GM12878 (cell line): Measurements from ENCODE around the gene SNAP47. TPM values are rescaled to one million over a fixed set of nuclear protein-coding genes. Genes with fewer than 3 reads are reported as not detected.
A peak's percentile ranks its signal among the peaks of the same experiment; 100 is the strongest.

Experiments
- ATAC-seq: fragments of 200-7000 bp; cut with Tn5 transposase; 3 replicates; pipeline ENCODE4 v1.9.1; 2020; ENCODE audit warnings: mild to moderate bottlenecking, moderate library complexity
- BruUV-seq: library from RNA; stranded (reverse); fragments of 400-500 nt; replicated peaks from 2 replicates; lab custom pipeline; 2021; lab: Mats Ljungman, UMichigan
- CTCF ChIA-PET: fragments of 300-600 bp; sonication (Branson Sonifier 250); formaldehyde crosslinking; extraction: SDS; loops from one replicate; lab custom pipeline; 2021; ENCODE audit warnings: inconsistent platforms; lab: Yijun Ruan, JAX
- POLR2A ChIA-PET: fragments of 350-600 bp; formaldehyde crosslinking; extraction: SDS; loops from one replicate; lab custom pipeline; 2021; ENCODE audit warnings: inconsistent platforms; lab: Charles Lee
- RAD21 ChIA-PET: fragments of 300-600 bp; sonication (Branson Sonifier 250); formaldehyde crosslinking; loops from one replicate; lab custom pipeline; 2023; ENCODE audit warnings: antibody characterized with exemption; ENCODE audit not compliant: unreplicated experiment; lab: Charles Lee
- SMC1A ChIA-PET: fragments of 300-600 bp; sonication (Branson Sonifier 250); formaldehyde crosslinking; loops from one replicate; lab custom pipeline; 2023; ENCODE audit not compliant: unreplicated experiment, uncharacterized antibody; lab: Charles Lee
- DNase-seq: peaks from one replicate; pipeline ENCODE4 v3.0.0-alpha.2; 2011; ENCODE audit warnings: low read depth, low spot score
- FAIRE-seq: peaks from 3 replicates; lab custom pipeline; 2011; peaks lifted over from hg19 to GRCh38; lab: Jason Lieb, UNC
- H2AFZ ChIP-seq: 2 replicates; pipeline ENCODE4 v1.6.0; 2011; ENCODE audit warnings: low read depth, low read length, control low read depth; ENCODE audit not compliant: control insufficient read depth
- H3K27ac ChIP-seq: 2 replicates; pipeline ENCODE4 v1.5.1; 2011; ENCODE audit warnings: control low read depth; ENCODE audit not compliant: control insufficient read depth, insufficient read depth
- H3K27me3 ChIP-seq, 2 experiments: replicated peaks in 1 of 2; 2 replicates each; pipeline versions ENCODE4 v1.6.0 to v1.6.1; 2011; ENCODE audit warnings: low read length in 1 of 2; ENCODE audit not compliant: control insufficient read depth in 2 of 2, insufficient read depth in 2 of 2
- H3K36me3 ChIP-seq, 2 experiments: 2 replicates each; pipeline ENCODE4 v1.5.1; 2011; ENCODE audit warnings: low read length in 1 of 2; ENCODE audit not compliant: control insufficient read depth in 2 of 2, insufficient read depth in 2 of 2
- H3K4me1 ChIP-seq: 2 replicates; pipeline ENCODE4 v1.6.1; 2011; ENCODE audit warnings: mild to moderate bottlenecking, low read length, moderate library complexity, mixed read lengths; ENCODE audit not compliant: control insufficient read depth, insufficient read depth
- H3K4me2 ChIP-seq: 2 replicates; pipeline ENCODE4 v1.6.0; 2011; ENCODE audit warnings: control low read depth; ENCODE audit not compliant: control insufficient read depth, insufficient read depth
- H3K4me3 ChIP-seq: fragments of 200-600 bp; sonication (generic); 2 replicates; pipeline ENCODE4 v1.5.1; 2016
- H3K79me2 ChIP-seq: 2 replicates; pipeline ENCODE4 v1.6.0; 2011; ENCODE audit warnings: low read length; ENCODE audit not compliant: control insufficient read depth, insufficient read depth
- H3K9ac ChIP-seq: 2 replicates; pipeline ENCODE4 v1.8.0; 2011; ENCODE audit warnings: low read length, control low read depth, mixed read lengths; ENCODE audit not compliant: control insufficient read depth, insufficient read depth
- H3K9me3 ChIP-seq: replicated peaks from 3 replicates; pipeline ENCODE4 v1.5.1; 2011; ENCODE audit warnings: mild to moderate bottlenecking, low read length; ENCODE audit not compliant: control insufficient read depth, insufficient read depth
- H4K20me1 ChIP-seq: 2 replicates; pipeline ENCODE4 v1.6.0; 2011; ENCODE audit not compliant: control insufficient read depth, insufficient read depth
- NFXL1 ChIP-seq: fragments of 450-650 bp; IDR thresholded peaks from 2 replicates; pipeline ENCODE4 v1.6.1; 2017; ENCODE audit warnings: antibody characterized with exemption, mild to moderate bottlenecking, borderline replicate concordance
- PML ChIP-seq: IDR thresholded peaks from 2 replicates; pipeline ENCODE4 v1.6.1; 2012; ENCODE audit warnings: low read length, inconsistent platforms
- RUNX3 ChIP-seq: IDR thresholded peaks from 2 replicates; pipeline ENCODE4 v1.6.1; 2012; ENCODE audit warnings: low read length, inconsistent platforms
- ZNF622 ChIP-seq: fragments of 450-650 bp; IDR thresholded peaks from 2 replicates; pipeline ENCODE4 v1.6.1; 2017; ENCODE audit warnings: mild to moderate bottlenecking, inconsistent platforms
- WGBS: methylation state at CpG from one replicate; pipeline ENCODE4 v1.1.6; 2016; ENCODE audit warnings: low lambda C conversion rate; ENCODE audit not compliant: insufficient replicate concordance, insufficient coverage; ENCODE audit errors: missing lambda C conversion rate; 5-methylcytosine and 5-hydroxymethylcytosine counted together
- in situ Hi-C: fragments of 300-500 bp; cut with MboI; formaldehyde crosslinking; loops from 9 replicates; pipeline ENCODE4 v1.14.3; 2018; ENCODE audit warnings: mixed read lengths
- intact Hi-C: fragments of 100-400 bp; cut with micrococcal nuclease; formaldehyde crosslinking; loops from one replicate; pipeline ENCODE4 v1.14.2; 2022; ENCODE audit not compliant: unreplicated experiment
- polyA plus RNA-seq, 11 experiments: library from polyadenylated mRNA; depleted of rRNA in 4 of 11; unstranded in 6 of 11; stranded (reverse) in 5 of 11; fragments of >200 nt; fragmentation: Nextera tagmentation in 4 of 11; fragmentation: Illumina TruSeq in 1 of 11; extraction: Ambion mirVana in 4 of 11; extraction: Trizol in 1 of 11; gene quantifications; 1 replicate in 1 of 11; 2 replicates in 10 of 11; pipeline versions ENCODE4 v1.2.1 to v1.2.3, GENCODE V29; 2011 to 2016; ENCODE audit warnings: inconsistent platforms in 2 of 11, missing spikeins in 2 of 11, low read depth in 1 of 11
- total RNA-seq, 4 experiments: library from RNA; depleted of rRNA in 3 of 4; stranded (reverse); fragments of >200 nt in 3 of 4; fragmentation: Illumina TruSeq in 1 of 4; extraction: Trizol in 1 of 4; gene quantifications; 2 replicates each; pipeline versions ENCODE4 v1.2.1 to v1.2.3, GENCODE V29; 2013 to 2021
- TF ChIP-seq, protein P1 (sequence below): IDR thresholded peaks from 2 replicates; pipeline ENCODE4 v1.6.1; 2011; ENCODE audit warnings: borderline replicate concordance, low read depth, mild to moderate bottlenecking, moderate library complexity, low read length; ENCODE audit not compliant: insufficient read depth, poor library complexity, severe bottlenecking

Gene SNAP47
- total and polyA plus RNA-seq, 10 of the 15 experiments (the other 5 are each of a cell fraction or from before 2014, with no cell fraction given): 1.3 to 39.6 (median 25.2) TPM

DNA sequence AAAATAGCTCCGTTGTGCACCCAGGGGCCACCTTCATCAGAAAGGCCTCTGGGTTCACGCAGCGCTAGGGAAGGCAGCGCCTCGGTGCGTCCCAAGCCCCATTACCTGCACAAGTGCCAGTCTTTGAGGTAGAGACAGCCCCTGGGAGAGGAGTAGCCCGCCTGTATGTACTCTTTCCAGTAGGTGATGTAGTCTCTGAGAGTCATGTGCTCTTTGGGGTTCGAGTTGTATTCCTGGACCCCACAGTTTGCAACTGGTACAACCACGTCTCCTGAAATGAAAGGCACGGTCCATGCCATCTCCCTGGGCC is 734 bp upstream of the SNAP47 start:
- under 1% methylated on average over 10 of the region's 10 CpGs for WGBS

More for the DNA sequence above, 734 bp upstream of the SNAP47 start:
- ATAC-seq (peak; percentile 21), FAIRE-seq (peak; percentile 56), DNase-seq (no peak)
- Histone ChIP-seq H4K20me1 (no peaks in the 10 kb centered on the region), H3K27me3 (no peaks in the 10 kb centered on the region), H2AFZ (peak overlapping the region; percentile 25; the same call in 1 of the 2 replicates), H3K9me3 (no peaks in the 10 kb centered on the region), H3K4me3 (peak overlapping the region; percentile 78), H3K4me1 (peaks cover 3% of the 10 kb centered on the region; the same call in 1 of the 2 replicates), H3K4me2 (peak overlapping the region; percentile 93), H3K27ac (peak overlapping the region; percentile 60), H3K9ac (peak overlapping the region; percentile 80), H3K36me3 (peaks cover 0 to 6% of the 10 kb centered on the region in 2 experiments; a peak in 3 of 4 replicates), H3K79me2 (peaks cover 32% of the 10 kb centered on the region)
- ChIA-PET RAD21 (no interaction called here), POLR2A (interaction anchor here (0.9 kb wide), 1 partner anchor 11 kb away, joined by 3 read pairs; no protein-coding TSS in a partner anchor), CTCF (interaction anchor here (0.9 kb wide), 1 partner anchor 54 kb away, joined by 4 read pairs; no protein-coding TSS in a partner anchor), SMC1A (no interaction called here)
- intact Hi-C loops: loop anchor here (10.0 kb wide), 1 partner anchor 50 kb away; no protein-coding TSS in a partner anchor
- no TSS peak for BruUV-seq
- in situ Hi-C loops: no loop called here
- TF ChIP-seq RUNX3 (no peak), ZNF622 (no peak), NFXL1 (no peak), PML (no peak)
- TF ChIP-seq, protein P1, sequence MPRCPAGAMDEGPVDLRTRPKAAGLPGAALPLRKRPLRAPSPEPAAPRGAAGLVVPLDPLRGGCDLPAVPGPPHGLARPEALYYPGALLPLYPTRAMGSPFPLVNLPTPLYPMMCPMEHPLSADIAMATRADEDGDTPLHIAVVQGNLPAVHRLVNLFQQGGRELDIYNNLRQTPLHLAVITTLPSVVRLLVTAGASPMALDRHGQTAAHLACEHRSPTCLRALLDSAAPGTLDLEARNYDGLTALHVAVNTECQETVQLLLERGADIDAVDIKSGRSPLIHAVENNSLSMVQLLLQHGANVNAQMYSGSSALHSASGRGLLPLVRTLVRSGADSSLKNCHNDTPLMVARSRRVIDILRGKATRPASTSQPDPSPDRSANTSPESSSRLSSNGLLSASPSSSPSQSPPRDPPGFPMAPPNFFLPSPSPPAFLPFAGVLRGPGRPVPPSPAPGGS: no peak
